Gastroesophageal sphincter (tissue), 3 donors: ENCODE data around the gene THEMIS.

Experiments used
- CTCF ChIP-seq, 4 experiments: fragments of 200-600 bp in 2 of 4; fragments of 450-650 bp in 2 of 4; sonication (generic) in 1 of 4; IDR thresholded peaks; one replicate each; pipeline ENCODE4 v1.5.1; 2017 to 2019; ENCODE audit warnings: antibody characterized with exemption in 4 of 4, mild to moderate bottlenecking in 2 of 4, moderate library complexity in 2 of 4
- EP300 ChIP-seq: sonication (generic); formaldehyde crosslinking; IDR thresholded peaks from one replicate; pipeline ENCODE4 v1.6.1; 2017; ENCODE audit warnings: antibody characterized with exemption, mild to moderate bottlenecking
- POLR2AphosphoS5 ChIP-seq: sonication (generic); formaldehyde crosslinking; IDR thresholded peaks from one replicate; pipeline ENCODE4 v1.6.1; 2017; ENCODE audit warnings: antibody characterized with exemption

- no peak for TF ChIP-seq CTCF (IDR thresholded peaks at IDR 0.05)
- TF ChIP-seq POLR2AphosphoS5, result no peak
- TF ChIP-seq EP300, result no peak
These were observed 175.0 kb downstream of the THEMIS start for GRCh38 chr6:127725821-127726220.
